HG03469 (cell line): ENCODE data around the gene PSAPL1.

ENCODE experiments used
- ATAC-seq: cut with Tn5 transposase; IDR thresholded peaks from one replicate; pipeline ENCODE4 v1.9.1; 2021; ENCODE audit warnings: mild to moderate bottlenecking, moderate library complexity, moderate number of reproducible peaks; ENCODE audit not compliant: unreplicated experiment

The PSAPL1 gene

DNA sequence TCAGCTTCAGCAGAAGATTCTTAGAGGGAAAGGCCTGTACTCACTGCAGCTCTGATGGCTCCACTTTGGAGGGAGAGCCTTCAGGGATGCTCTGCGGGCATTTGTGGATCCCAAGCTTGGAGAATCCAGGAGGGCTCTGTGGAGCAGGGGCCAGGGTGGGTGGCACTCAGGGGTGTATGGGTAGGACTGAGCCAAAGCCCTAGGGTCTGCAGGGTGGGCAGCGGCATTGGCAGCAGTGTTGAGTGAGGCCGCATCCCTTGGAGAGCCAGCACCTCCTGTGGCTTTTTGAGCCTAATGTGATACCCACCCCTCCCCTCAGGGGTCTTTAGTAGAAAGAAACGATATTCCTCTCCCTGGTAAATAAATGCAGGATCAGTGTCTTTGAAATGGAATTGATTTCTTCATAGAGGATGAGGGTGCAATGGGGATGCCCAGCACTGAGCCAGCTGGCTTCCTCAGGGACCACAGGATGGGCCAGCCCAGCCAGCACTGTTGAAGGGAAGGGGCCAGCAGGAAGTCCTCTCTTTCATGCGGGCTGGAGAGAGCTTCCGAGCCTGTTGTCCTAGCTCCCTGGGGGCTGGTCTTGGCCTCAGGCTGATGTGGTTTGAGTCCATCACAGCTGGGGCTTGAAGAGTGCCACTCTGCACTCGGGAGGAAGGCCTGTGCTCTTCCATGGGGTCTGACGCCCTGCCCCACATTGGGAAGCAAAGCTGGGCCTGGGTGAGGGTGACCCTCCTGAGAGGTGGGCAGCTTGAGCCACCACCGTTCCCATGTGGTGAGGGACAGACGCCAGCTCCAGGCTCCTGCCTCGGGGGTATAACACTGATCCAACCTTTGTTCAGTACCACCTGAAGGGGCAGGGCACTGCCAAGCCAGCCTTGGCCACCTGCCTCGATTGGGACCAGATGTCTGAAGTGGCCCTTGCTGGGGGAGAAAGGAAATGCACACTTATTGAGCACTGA lies 49.5 kb downstream of the PSAPL1 start:
- no peak for ATAC-seq

DNA sequence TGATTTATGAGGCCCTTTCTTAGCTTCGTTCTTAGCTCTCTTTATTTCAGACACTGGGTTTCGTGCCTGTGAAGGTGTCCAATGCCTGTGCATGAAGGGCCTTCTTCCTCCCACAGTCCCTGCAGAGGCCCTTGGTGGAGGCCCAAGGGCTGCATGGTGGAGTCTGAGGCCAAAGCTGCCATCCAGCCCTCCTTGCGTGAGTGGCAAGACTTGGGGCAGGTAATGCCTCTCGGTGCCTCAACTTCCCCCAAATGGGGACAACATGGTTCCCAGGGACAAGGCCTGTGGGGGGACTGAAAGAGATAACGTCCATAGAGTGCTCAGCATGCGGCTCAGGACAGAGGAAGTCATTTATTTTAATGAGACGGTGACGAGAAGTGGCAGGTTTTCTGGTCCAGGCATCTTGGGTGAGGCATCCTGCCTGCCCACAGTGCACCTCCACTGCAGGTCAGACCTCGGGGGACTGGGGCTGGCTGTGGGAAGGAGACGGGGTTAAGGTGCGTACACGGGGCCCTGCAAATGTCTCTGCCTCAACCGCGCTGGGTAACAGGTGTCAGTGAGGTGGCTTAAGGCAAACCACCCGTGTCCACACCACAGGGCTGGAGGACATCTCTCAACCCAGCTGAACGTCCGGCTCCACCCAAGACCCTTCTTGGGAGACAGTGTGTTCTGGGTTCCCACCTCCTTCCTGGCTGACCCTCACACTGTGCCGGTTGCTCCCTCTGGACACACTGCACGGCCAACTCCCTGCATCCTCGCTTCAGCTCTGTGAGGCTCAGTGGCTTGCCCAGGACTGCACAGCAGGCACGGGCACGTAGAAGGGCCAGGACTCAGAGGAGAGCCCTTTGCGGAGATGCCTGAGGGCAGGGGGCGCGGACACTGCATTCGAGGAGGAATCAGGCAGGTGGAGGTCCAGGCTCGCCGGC lies 50.5 kb downstream of the PSAPL1 start:
- ATAC-seq: no peak

DNA sequence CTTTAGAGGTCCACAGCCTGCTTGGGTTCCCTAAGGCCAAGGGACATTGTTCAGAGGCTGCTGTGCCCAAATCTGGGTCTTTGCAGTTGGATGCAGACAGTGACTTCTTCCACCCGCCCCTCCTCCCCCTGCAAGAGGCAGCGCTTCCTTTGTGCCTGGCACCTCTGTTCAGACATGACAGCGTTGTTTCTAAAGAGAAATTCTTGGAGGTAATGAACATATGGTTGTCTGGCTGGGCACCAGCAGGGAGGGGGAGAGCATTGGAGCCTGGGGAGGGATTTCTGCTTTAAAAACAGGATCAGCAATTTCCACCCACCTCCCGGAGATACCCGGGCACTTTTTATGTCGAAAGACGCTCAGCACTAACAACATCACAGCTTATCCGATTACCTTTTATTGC lies 51.5 kb downstream of the PSAPL1 start:
- no peak for ATAC-seq

DNA sequence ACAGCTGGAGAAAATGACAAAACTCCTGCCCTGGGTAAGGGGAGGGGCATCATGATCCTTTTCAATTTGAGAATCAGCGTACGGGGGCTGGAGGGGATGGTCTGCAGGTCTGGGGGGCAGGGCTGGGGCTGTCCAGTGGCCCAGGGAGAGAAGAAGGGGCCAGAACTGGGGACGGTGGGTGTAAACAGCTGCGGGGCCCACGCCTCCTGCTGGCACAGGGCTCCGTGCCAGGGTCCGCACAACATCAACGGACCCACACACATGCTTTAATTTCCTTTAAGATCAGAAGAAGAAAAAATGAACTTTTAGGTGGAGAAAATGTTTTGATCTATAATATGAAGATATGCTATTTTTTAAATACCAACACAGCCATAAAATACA lies 52.1 kb downstream of the PSAPL1 start:
- ATAC-seq: no peak

DNA sequence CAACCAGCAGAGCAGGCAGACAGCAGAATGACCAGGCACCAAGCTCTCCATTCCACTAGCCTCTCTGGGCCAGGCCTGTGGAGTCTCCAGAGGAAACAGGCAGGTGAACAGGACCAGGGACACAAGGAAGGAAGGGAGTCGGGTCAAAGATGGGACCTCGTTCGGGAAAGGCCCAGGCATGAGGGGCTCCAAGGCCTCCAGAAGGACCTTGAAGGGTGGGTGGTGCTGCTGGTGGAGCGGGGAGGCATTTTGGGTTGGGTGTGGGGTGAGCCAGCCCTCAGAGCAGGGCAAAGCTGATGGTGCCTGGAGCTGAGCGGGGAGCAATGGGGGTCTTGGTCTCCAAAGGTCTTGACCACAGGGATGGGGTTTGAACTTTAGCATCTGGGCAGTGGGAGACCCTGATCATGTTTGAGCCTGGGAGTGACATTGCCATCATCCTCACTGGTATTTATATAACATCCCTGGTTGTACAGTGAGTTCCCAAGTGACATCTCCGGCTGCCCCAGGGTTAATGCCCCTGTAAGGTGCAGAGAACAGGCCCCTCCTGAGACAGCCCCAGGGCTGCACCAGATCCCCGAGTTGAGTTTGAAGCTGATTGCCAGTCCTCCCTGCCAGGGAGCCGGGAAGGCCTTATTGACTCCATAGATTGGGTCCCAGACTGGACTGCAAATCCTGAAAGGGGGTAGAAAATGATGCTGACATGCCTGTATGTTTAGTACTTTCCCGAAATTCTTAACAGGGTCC lies 52.7 kb downstream of the PSAPL1 start:
- ATAC-seq: no peak

DNA sequence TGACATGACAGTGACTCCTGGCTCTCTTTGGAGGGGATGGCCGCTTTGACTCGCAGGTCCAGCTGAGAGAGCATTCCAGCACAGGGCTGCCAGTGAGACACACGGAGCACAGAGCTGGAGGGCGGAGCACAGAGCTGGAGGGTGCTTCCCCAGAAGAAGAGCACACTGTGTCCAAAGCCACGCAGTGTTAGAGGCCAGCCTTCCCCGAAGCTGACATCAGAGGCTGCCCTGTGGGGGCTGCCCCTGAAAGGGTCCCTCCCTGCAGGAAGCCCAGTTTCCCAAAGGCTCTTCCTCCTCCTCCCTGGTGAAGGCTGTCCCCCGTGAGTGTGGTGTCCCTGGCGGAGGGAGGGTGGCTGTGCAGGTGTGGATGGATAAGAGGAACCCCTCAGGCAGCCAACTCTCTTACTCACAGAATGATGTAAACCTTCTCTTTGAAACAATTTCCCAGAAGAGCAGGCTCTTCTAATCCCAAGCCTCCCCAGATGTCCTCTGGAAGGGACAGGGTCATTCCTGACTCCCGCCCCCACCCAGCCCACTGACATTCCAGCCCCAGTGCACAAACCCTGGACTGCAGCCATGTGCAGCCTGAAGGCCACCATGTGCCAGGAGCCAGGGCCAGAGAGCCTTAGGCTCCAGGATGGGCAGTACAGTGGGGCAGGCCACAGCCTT lies 53.4 kb downstream of the PSAPL1 start:
- ATAC-seq: no peak
